ENCODE measurements around the gene SYPL2. TPM values are rescaled to one million over a fixed set of nuclear protein-coding genes. Genes with fewer than 3 reads are reported as not detected.

The SYPL2 gene
- total RNA-seq, 4 donors from 2014 or later = 0.48 to 5.9 (median 2.3) TPM

DNA sequence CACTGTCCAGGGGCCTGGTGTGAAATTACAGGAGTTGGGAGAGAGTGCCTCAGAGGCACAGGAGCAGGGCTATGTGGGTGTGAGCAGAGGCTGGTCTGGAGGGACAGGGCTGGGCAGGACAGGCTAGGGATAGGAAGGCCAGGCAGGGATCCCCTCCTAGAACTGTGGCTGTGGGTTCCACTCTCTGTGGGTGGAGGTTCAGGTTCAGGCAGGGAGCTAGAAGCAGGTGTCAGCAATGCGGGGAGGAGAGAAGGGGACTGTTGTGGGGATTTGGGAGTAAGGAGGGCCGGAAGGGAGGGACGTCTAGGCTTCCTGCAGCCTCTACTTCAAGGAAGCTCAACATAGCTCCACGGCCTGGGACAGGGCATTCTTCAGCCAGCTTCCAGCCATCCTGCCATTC is 65.0 kb downstream of the SYPL2 start:
- Histone ChIP-seq H3K36me3 (no peaks in the 10 kb centered on the region), H3K9me3 (no peaks in the 10 kb centered on the region), H3K27ac (no peak overlapping the region), H3K4me3 (no peak overlapping the region), H3K27me3 (no peaks in the 10 kb centered on the region), H3K4me1 (no peaks in the 10 kb centered on the region)
- DNase-seq = no peak
- intact Hi-C loops (cut with DNase I; ENCODE audit: low total_unique reads) = no loop called here
- no peak for TF ChIP-seq POLR2A (IDR thresholded peaks at IDR 0.05)
- TF ChIP-seq, protein P1, sequence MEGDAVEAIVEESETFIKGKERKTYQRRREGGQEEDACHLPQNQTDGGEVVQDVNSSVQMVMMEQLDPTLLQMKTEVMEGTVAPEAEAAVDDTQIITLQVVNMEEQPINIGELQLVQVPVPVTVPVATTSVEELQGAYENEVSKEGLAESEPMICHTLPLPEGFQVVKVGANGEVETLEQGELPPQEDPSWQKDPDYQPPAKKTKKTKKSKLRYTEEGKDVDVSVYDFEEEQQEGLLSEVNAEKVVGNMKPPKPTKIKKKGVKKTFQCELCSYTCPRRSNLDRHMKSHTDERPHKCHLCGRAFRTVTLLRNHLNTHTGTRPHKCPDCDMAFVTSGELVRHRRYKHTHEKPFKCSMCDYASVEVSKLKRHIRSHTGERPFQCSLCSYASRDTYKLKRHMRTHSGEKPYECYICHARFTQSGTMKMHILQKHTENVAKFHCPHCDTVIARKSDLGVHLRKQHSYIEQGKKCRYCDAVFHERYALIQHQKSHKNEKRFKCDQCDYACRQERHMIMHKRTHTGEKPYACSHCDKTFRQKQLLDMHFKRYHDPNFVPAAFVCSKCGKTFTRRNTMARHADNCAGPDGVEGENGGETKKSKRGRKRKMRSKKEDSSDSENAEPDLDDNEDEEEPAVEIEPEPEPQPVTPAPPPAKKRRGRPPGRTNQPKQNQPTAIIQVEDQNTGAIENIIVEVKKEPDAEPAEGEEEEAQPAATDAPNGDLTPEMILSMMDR (IDR thresholded peaks at IDR 0.05) = no peak

Other genes starting within 250 kb of the SYPL2 start
- gene CELSR2, start 217.0 kb upstream of the SYPL2 start, total RNA-seq = 1 to 10 TPM in 3 of 4 donors, under 1 TPM in 1; 0.26 to 9.6 (median 5.4) TPM
- gene PSRC1, start 183.4 kb upstream of the SYPL2 start, total RNA-seq = 10 to 100 TPM in 1 of 4 donors, 1 to 10 TPM in 3; 3.8 to 11.4 (median 7.5) TPM
- gene MYBPHL, start 159.5 kb upstream of the SYPL2 start, total RNA-seq = under 1 TPM in 1 of 4 donors, not detected in 3; 0.76 TPM
- 10 to 100 TPM; 20.2 to 43.4 (median 27.9) TPM for gene SORT1, start 68.6 kb upstream of the SYPL2 start, total RNA-seq
- gene PSMA5, start 40.1 kb upstream of the SYPL2 start, total RNA-seq = 10 to 100 TPM; 12.6 to 65.8 (median 40.7) TPM
- gene ATXN7L2, start 17.4 kb downstream of the SYPL2 start, total RNA-seq = 1 to 10 TPM; 4.1 to 6.7 (median 4.7) TPM
- gene CYB561D1, start 27.5 kb downstream of the SYPL2 start, total RNA-seq = 10 to 100 TPM in 1 of 4 donors, 1 to 10 TPM in 3; 1.8 to 11.0 (median 8.4) TPM
- gene AMIGO1, start 43.2 kb downstream of the SYPL2 start, total RNA-seq = 10 to 100 TPM in 1 of 4 donors, 1 to 10 TPM in 3; 1.0 to 10.1 (median 3.8) TPM
- gene GPR61, start 73.3 kb downstream of the SYPL2 start, total RNA-seq = under 1 TPM in 1 of 4 donors, not detected in 3; 0.41 TPM
- 10 to 100 TPM in 1 of 4 donors, 1 to 10 TPM in 3; 2.3 to 20.0 (median 5.8) TPM for gene GNAI3, start 82.1 kb downstream of the SYPL2 start, total RNA-seq
- not detected for gene GNAT2, start 153.1 kb downstream of the SYPL2 start, total RNA-seq
- 10 to 100 TPM; 30.9 to 91.2 (median 73.2) TPM for gene AMPD2, start 153.3 kb downstream of the SYPL2 start, total RNA-seq
- gene GSTM4, start 189.6 kb downstream of the SYPL2 start, total RNA-seq = 10 to 100 TPM in 3 of 4 donors, 1 to 10 TPM in 1; 7.6 to 43.5 (median 20.7) TPM
- gene GSTM2, start 201.5 kb downstream of the SYPL2 start, total RNA-seq = 100 to 1,000 TPM in 1 of 4 donors, 10 to 100 TPM in 3; 32.1 to 154 (median 72.1) TPM
- 1 to 10 TPM in 1 of 4 donors, not detected in 3; 9.4 TPM for gene GSTM1, start 221.3 kb downstream of the SYPL2 start, total RNA-seq
- gene GSTM5, start 245.7 kb downstream of the SYPL2 start, total RNA-seq = 10 to 100 TPM in 3 of 4 donors, under 1 TPM in 1; 0.51 to 24.8 (median 22.3) TPM

Data from uterus (tissue), 4 donors.